OCI-LY3 (cell line): Measurements from ENCODE around the gene DNAH7.

Source experiments
- H2AFZ ChIP-seq: fragments of 200-600, 300-600 bp; shearing (Covaris generic); 2 replicates; pipeline ENCODE4 v1.6.0; 2014; ENCODE audit warnings: antibody characterized with exemption, low read depth, low read length
- H3K27ac ChIP-seq: fragments of 200-600, 300-600 bp; sonication (generic); 2 replicates; pipeline ENCODE4 v1.5.1; 2014; ENCODE audit warnings: mild to moderate bottlenecking, low read length, moderate library complexity, mixed read lengths
- H3K27me3 ChIP-seq: fragments of 200-600, 300-600 bp; sonication (generic); 2 replicates; pipeline ENCODE4 v1.6.1; 2014; ENCODE audit warnings: low read depth, low read length, mixed read lengths
- H3K36me3 ChIP-seq: fragments of 200-600, 300-600 bp; sonication (generic); replicated peaks from 2 replicates; pipeline ENCODE3; 2014; ENCODE audit warnings: low read depth, low read length, mixed read lengths
- H3K4me1 ChIP-seq: fragments of 300-600, 200-600 bp; sonication (generic); 2 replicates; pipeline ENCODE4 v1.6.1; 2014; ENCODE audit warnings: low read length, mixed read lengths
- H3K4me2 ChIP-seq: fragments of 200-600, 300-600 bp; sonication (generic); 2 replicates; pipeline ENCODE4 v1.6.1; 2014; ENCODE audit warnings: low read length, mixed read lengths
- H3K4me3 ChIP-seq: fragments of 300-600, 200-600 bp; sonication (generic); 2 replicates; pipeline ENCODE4 v1.5.1; 2014; ENCODE audit warnings: antibody characterized with exemption, mild to moderate bottlenecking, low read length, moderate library complexity
- H3K79me2 ChIP-seq: fragments of 300-600, 200-600 bp; shearing (Covaris generic); 2 replicates; pipeline ENCODE4 v1.6.1; 2014; ENCODE audit warnings: mild to moderate bottlenecking, low read length, mixed read lengths
- H3K9ac ChIP-seq: fragments of 300-600, 200-600 bp; shearing (Covaris generic); 2 replicates; pipeline ENCODE4 v1.6.0; 2014; ENCODE audit warnings: mild to moderate bottlenecking, low read length, moderate library complexity
- H3K9me3 ChIP-seq: fragments of 200-600, 300-600 bp; shearing (Covaris generic); 2 replicates; pipeline ENCODE4 v1.6.1; 2014; ENCODE audit warnings: low read length, mixed read lengths; ENCODE audit not compliant: insufficient read depth
- H4K20me1 ChIP-seq: fragments of 200-600, 300-600 bp; sonication (generic); 2 replicates; pipeline ENCODE4 v1.6.1; 2016; ENCODE audit warnings: low read length, mixed read lengths; ENCODE audit not compliant: insufficient read depth
- EZH2phosphoT487 ChIP-seq: fragments of 200-600 bp; shearing (Covaris generic); IDR thresholded peaks from 2 replicates; pipeline ENCODE4 v1.6.1; 2018; ENCODE audit warnings: antibody characterized with exemption, mixed run types, low read depth
- TF ChIP-seq, protein P1 (sequence below): fragments of 200-600, 300-600 bp; sonication (generic); IDR thresholded peaks from 2 replicates; pipeline ENCODE4 v1.5.1; 2014; ENCODE audit warnings: antibody characterized with exemption, low read length, low read depth

The DNAH7 gene

DNA sequence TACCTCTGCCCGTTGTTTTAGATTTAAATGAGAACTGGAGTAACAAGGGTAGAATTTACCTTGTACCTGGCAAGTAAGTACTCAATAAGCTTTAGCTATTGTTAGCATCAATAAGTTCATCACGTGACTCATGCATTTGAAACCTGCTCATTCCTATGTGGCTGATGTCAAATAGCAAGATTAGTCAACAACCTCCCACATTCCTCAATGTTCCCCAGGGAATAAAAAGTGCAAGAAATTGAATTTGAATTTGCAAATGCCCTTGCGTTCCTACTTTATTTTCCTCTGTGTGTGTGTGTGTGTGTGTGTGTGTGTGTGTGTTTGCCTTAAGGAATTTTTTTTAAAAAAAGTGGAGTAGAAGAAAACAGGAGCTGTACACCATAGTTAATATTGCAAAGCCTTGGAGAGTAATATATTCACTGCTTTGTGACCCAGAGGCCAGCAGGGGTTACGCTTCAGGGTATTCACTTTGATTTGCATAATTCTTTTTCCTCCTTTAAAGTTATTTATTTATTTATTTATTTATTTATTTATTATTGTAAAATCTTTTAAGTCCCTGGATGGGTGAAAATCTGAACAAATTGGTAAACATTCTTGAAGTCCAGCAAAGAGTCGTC lies 43.9 kb upstream of the DNAH7 start:
- TF ChIP-seq, protein P1, sequence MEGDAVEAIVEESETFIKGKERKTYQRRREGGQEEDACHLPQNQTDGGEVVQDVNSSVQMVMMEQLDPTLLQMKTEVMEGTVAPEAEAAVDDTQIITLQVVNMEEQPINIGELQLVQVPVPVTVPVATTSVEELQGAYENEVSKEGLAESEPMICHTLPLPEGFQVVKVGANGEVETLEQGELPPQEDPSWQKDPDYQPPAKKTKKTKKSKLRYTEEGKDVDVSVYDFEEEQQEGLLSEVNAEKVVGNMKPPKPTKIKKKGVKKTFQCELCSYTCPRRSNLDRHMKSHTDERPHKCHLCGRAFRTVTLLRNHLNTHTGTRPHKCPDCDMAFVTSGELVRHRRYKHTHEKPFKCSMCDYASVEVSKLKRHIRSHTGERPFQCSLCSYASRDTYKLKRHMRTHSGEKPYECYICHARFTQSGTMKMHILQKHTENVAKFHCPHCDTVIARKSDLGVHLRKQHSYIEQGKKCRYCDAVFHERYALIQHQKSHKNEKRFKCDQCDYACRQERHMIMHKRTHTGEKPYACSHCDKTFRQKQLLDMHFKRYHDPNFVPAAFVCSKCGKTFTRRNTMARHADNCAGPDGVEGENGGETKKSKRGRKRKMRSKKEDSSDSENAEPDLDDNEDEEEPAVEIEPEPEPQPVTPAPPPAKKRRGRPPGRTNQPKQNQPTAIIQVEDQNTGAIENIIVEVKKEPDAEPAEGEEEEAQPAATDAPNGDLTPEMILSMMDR = no peak
- peaks cover 15% of the 10 kb centered on the region for H3K4me1 ChIP-seq
- no peak overlapping the region for H3K4me3 ChIP-seq
- no peak overlapping the region for H3K9ac ChIP-seq
- H4K20me1 ChIP-seq = no peaks in the 10 kb centered on the region
- H3K27me3 ChIP-seq = no peaks in the 10 kb centered on the region
- H3K4me2 ChIP-seq = no peak overlapping the region
- H3K79me2 ChIP-seq = no peaks in the 10 kb centered on the region
- H2AFZ ChIP-seq = no peak overlapping the region
- H3K27ac ChIP-seq = no peak overlapping the region
- no peaks in the 10 kb centered on the region for H3K36me3 ChIP-seq
- H3K9me3 ChIP-seq = no peaks in the 10 kb centered on the region

DNA sequence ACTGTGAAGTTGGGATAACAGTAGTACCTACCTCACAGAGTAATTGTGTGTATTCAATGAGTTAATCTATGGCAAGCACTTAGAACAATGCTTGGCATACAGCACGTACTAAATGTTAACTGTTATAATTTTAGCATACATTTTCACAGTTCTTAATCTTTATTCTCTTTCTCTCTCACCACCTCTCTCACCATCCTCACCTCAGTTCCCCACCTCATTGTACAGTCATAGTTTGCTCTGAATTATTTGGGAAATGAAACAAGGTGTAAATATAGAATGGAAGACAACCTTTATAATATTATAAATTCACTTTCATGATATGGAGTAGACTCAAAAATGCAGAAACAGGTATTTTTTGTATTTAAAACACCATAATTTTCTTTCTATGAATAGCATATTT lies 40.0 kb upstream of the DNAH7 start:
- H3K4me2 ChIP-seq = peak overlapping the region; percentile 25; the same call in 1 of the 2 replicates
- H3K27me3 ChIP-seq = no peaks in the 10 kb centered on the region
- TF ChIP-seq, protein P1 = no peak
- TF ChIP-seq EZH2phosphoT487 = no peak
- H3K9ac ChIP-seq = no peak overlapping the region
- no peaks in the 10 kb centered on the region for H3K79me2 ChIP-seq
- H3K9me3 ChIP-seq = no peaks in the 10 kb centered on the region
- peaks cover 31% of the 10 kb centered on the region for H3K4me1 ChIP-seq
- no peaks in the 10 kb centered on the region for H4K20me1 ChIP-seq
- no peaks in the 10 kb centered on the region for H3K36me3 ChIP-seq
- no peak overlapping the region for H3K4me3 ChIP-seq
- no peak overlapping the region for H3K27ac ChIP-seq
- no peak overlapping the region for H2AFZ ChIP-seq

DNA sequence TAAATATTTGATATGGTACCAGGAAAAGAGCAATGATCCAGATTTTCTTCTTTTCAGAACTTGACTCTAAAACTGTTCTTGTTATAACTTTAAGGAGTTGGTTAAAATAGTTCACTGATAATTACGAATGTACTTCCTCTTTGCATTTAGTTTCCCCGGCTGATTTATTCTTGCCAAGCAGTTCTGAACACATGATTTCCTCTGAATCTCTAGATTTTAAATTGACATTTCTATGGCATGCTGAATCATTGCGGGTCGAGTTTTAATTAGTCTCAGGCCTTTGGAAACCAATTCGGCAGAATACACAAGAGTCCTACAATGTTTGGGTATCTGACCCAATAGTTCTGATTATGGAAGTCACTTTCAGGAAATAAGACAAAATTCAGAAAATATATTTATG lies 37.3 kb upstream of the DNAH7 start:
- no peaks in the 10 kb centered on the region for H3K27me3 ChIP-seq
- peak overlapping the region; percentile 26 for H3K4me3 ChIP-seq
- peak overlapping the region; percentile 15; the same call in 1 of the 2 replicates for H3K9ac ChIP-seq
- no peaks in the 10 kb centered on the region for H4K20me1 ChIP-seq
- H2AFZ ChIP-seq = peak overlapping the region; percentile 80
- H3K79me2 ChIP-seq = no peaks in the 10 kb centered on the region
- no peaks in the 10 kb centered on the region for H3K36me3 ChIP-seq
- peaks cover 53% of the 10 kb centered on the region for H3K4me1 ChIP-seq
- H3K4me2 ChIP-seq = peak overlapping the region; percentile 63
- H3K9me3 ChIP-seq = no peaks in the 10 kb centered on the region
- H3K27ac ChIP-seq = no peak overlapping the region
- no peak for TF ChIP-seq EZH2phosphoT487
- TF ChIP-seq, protein P1 = no peak

DNA sequence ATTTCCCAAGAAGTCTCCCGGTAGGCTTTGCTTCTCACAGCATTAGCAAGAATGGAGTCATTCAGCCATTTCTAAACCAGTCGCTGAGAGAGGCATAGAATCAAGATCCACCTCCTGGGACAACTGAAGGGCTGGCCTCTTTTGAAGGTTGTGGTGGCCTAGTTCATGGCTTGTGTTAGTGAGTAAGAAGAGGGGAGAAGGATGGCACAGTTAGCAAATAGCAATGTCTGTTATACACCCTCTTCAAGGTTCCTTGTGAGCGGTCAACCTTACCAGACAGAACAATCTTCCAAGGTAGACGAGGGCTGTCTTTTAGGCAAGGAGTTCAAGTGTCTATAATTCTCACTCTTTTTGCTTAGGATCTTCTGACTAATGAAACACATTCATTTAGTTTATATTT lies 35.4 kb upstream of the DNAH7 start:
- no peak overlapping the region for H3K4me2 ChIP-seq
- no peak overlapping the region for H2AFZ ChIP-seq
- no peak overlapping the region for H3K9ac ChIP-seq
- H3K27me3 ChIP-seq = no peaks in the 10 kb centered on the region
- no peaks in the 10 kb centered on the region for H3K79me2 ChIP-seq
- no peak overlapping the region for H3K4me3 ChIP-seq
- H3K9me3 ChIP-seq = no peaks in the 10 kb centered on the region
- no peaks in the 10 kb centered on the region for H3K36me3 ChIP-seq
- TF ChIP-seq EZH2phosphoT487 = no peak
- TF ChIP-seq, protein P1 = no peak
- H3K27ac ChIP-seq = no peak overlapping the region
- no peaks in the 10 kb centered on the region for H4K20me1 ChIP-seq
- peaks cover 66% of the 10 kb centered on the region for H3K4me1 ChIP-seq
